Endothelial cell of umbilical vein (primary cell): ENCODE results near the gene TMPRSS5.

Experiments
- CTCF ChIP-seq, 2 donors: IDR thresholded peaks; 1 replicate in 1 of 2; 2 replicates in 1 of 2; pipeline ENCODE4 v1.5.1; 2011; ENCODE audit warnings: low read length in 2 of 2, mild to moderate bottlenecking in 2 of 2, moderate library complexity in 2 of 2, control low read depth in 1 of 2, inconsistent platforms in 1 of 2, low read depth in 1 of 2; ENCODE audit not compliant: insufficient read depth in 1 of 2; ENCODE audit errors: extremely low read depth in 1 of 2
- EZH2 ChIP-seq: IDR thresholded peaks from 2 replicates; pipeline ENCODE4 v1.6.1; 2012; ENCODE audit warnings: borderline replicate concordance, low read depth, mild to moderate bottlenecking, moderate library complexity, low read length, inconsistent platforms; ENCODE audit not compliant: severe bottlenecking
- MAX ChIP-seq: IDR thresholded peaks from 2 replicates; pipeline ENCODE4 v1.6.1; 2011; ENCODE audit not compliant: insufficient read depth, insufficient read length

DNA sequence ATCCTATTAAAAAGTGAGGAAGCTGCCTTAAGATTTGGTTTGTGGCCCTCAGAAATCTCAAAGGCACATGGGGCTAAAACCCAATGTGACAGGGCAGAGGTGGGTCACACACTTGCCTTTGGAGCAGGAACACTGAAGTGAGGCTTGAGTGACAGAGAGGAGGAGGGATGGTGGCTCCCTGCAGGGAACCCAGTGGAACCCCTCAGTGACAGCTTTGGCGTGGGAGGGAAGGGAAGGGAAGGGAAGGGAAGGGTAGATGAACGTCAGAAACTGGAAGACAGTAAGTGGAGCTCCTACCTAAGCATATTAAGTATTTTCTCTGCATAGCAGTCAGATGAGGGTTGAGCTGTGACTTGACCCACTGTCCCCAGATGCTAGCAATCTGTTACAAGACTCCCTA is 68.5 kb downstream of the TMPRSS5 start:
- TF ChIP-seq CTCF (IDR thresholded peaks at IDR 0.05; ENCODE audit: extremely low read depth in 1 of 2, insufficient read depth in 1 of 2, low read depth in 1 of 2, low read length in 2 of 2) (no peak), EZH2 (no peak), MAX (no peak)
